Measurements from ENCODE around the gene ARHGAP19.
"Not testable (repeated sequence)": the region's sequence is repeated elsewhere in the genome, so short reads cannot be mapped to it uniquely, and the experiment has no call there.

The ARHGAP19 gene

GRCh38 chr10:97321032-97321803 is 28.8 kb upstream of the ARHGAP19 start:
- no peak for DNase-seq (ENCODE audit: low spot score)

GRCh38 chr10:97320480-97321031 is 28.1 kb upstream of the ARHGAP19 start:
- DNase-seq (ENCODE audit: low spot score) = no peak

- DNase-seq (ENCODE audit: low spot score) = no peak
These were observed 27.4 kb upstream of the ARHGAP19 start for GRCh38 chr10:97319671-97320479.

GRCh38 chr10:97318772-97319651 is 26.6 kb upstream of the ARHGAP19 start, which contains the start of gene FRAT1:
TSS of gene FRAT1 (plus strand) at chr10:97319271. CDS start at chr10:97319454, 183 bp downstream.
- peak; percentile 85 for DNase-seq (ENCODE audit: low spot score)

GRCh38 chr10:97314671-97315070 is 22.2 kb upstream of the ARHGAP19 start:
- DNase-seq (ENCODE audit: low spot score) = no peak

- no peak for DNase-seq (ENCODE audit: low spot score)
These were observed 20.5 kb upstream of the ARHGAP19 start for GRCh38 chr10:97312897-97313296.

GRCh38 chr10:97311111-97311626 is 18.7 kb upstream of the ARHGAP19 start:
- DNase-seq (ENCODE audit: low spot score) = no peak

- no peak for DNase-seq (ENCODE audit: low spot score)
These were observed 15.7 kb upstream of the ARHGAP19 start for GRCh38 chr10:97307866-97308780.

- DNase-seq (ENCODE audit: low spot score) = no peak
These were observed 15.0 kb upstream of the ARHGAP19 start for GRCh38 chr10:97307441-97307840.

- no peak for DNase-seq (ENCODE audit: low spot score)
These were observed 9.8 kb upstream of the ARHGAP19 start for GRCh38 chr10:97302088-97302791.

GRCh38 chr10:97300980-97301379 is 8.5 kb upstream of the ARHGAP19 start:
- DNase-seq (ENCODE audit: low spot score) = no peak

GRCh38 chr10:97298223-97298571 is 5.8 kb upstream of the ARHGAP19 start:
- no peak for DNase-seq (ENCODE audit: low spot score)

GRCh38 chr10:97297556-97298222 is 5.3 kb upstream of the ARHGAP19 start:
- DNase-seq (ENCODE audit: low spot score) = no peak

- no peak for DNase-seq (ENCODE audit: low spot score)
These were observed 393 bp upstream of the ARHGAP19 start for GRCh38 chr10:97292862-97293198.

GRCh38 chr10:97291357-97292096 is 910 bp downstream of the ARHGAP19 start:
- DNase-seq (ENCODE audit: low spot score) = no peak

GRCh38 chr10:97290576-97291356 is 1.7 kb downstream of the ARHGAP19 start:
- DNase-seq (ENCODE audit: low spot score) = not testable (repeated sequence)

GRCh38 chr10:97290076-97290475 is 2.4 kb downstream of the ARHGAP19 start:
- not testable (repeated sequence) for DNase-seq (ENCODE audit: low spot score)

- no peak for DNase-seq (ENCODE audit: low spot score)
These were observed 11.7 kb downstream of the ARHGAP19 start for GRCh38 chr10:97280783-97281182.
